SU-DHL-6 (cell line): ENCODE data around the gene FOXN3.

Source experiments
- EZH2phosphoT487 ChIP-seq: fragments of 200-600 bp; sonication (generic), shearing (Covaris generic); conservative IDR thresholded peaks from 2 replicates; pipeline ENCODE4 v1.6.1; 2018; ENCODE audit warnings: mild to moderate bottlenecking, antibody characterized with exemption, low read length, moderate library complexity, mixed read lengths
- TF ChIP-seq, protein P1 (sequence below): fragments of 200-600 bp; sonication (generic); IDR thresholded peaks from one replicate; pipeline ENCODE4 v1.5.1; 2017; ENCODE audit warnings: antibody characterized with exemption, mild to moderate bottlenecking, low read length, moderate library complexity; ENCODE audit not compliant: insufficient read depth, poor library complexity, severe bottlenecking

DNA sequence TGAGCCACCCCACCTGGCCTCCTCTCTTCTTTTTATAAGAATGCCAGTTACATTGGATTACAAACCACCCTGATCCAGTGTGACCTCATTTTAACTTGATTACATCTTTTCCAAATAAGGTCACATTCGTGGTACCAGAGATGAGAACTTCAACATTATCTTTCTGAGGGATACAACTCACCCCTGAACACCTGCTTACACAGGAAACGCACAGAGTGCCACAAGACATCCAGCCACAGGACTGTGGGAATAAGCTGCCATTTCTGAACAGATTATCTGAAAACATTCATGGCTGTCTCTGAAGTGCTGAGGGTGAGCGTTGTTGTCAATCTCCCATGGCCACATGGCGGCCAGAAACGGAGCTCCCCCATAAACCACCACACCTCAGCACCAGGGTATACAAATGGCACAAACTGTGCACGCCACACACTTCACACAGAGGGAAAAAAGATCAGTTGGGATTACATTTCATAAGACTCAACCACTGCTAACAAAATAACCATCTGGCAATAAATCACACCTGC lies 23.7 kb downstream of the FOXN3 start:
- TF ChIP-seq, protein P1, sequence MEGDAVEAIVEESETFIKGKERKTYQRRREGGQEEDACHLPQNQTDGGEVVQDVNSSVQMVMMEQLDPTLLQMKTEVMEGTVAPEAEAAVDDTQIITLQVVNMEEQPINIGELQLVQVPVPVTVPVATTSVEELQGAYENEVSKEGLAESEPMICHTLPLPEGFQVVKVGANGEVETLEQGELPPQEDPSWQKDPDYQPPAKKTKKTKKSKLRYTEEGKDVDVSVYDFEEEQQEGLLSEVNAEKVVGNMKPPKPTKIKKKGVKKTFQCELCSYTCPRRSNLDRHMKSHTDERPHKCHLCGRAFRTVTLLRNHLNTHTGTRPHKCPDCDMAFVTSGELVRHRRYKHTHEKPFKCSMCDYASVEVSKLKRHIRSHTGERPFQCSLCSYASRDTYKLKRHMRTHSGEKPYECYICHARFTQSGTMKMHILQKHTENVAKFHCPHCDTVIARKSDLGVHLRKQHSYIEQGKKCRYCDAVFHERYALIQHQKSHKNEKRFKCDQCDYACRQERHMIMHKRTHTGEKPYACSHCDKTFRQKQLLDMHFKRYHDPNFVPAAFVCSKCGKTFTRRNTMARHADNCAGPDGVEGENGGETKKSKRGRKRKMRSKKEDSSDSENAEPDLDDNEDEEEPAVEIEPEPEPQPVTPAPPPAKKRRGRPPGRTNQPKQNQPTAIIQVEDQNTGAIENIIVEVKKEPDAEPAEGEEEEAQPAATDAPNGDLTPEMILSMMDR, result no peak
- TF ChIP-seq EZH2phosphoT487, result no peak
